ENCODE results near the gene PPP1R9A. TPM values are rescaled to one million over a fixed set of nuclear protein-coding genes. Genes with fewer than 3 reads are reported as not detected.

The PPP1R9A gene
- polyA plus RNA-seq, 1 donor from 2014 or later = 52.8 TPM

DNA sequence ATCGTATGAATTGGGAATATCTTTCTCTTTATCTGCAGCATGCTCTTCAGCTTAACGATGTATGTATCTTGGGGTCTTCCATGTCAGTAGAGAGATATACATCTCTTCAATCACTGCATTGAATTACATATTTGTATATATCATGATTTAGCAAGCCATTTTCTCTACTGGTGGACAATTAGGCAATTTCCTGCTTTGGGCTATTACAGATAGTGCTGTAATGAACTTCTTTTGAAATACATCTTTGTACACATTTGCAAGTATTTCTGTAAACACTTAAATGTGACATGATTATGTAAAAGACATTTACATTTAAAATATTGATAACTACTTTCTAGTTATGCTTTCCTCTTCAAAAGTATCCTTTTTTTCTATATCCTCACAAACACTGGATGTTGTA is 199.0 kb downstream of the PPP1R9A start:
- H3K79me2 ChIP-seq (replicated peaks; ENCODE audit: insufficient read depth, low read length) = no peaks in the 10 kb centered on the region
- H3K27ac ChIP-seq (ENCODE audit: low read length) = no peak overlapping the region
- H3K36me3 ChIP-seq (ENCODE audit: insufficient read depth, low read length) = no peaks in the 10 kb centered on the region
- H3K9me3 ChIP-seq (ENCODE audit: low read length) = no peaks in the 10 kb centered on the region
- no peak overlapping the region for H3K9ac ChIP-seq (ENCODE audit: low read length)
- H3K9me2 ChIP-seq (ENCODE audit: insufficient read depth, low read length) = no peaks in the 10 kb centered on the region
- no peak overlapping the region for H3K4me2 ChIP-seq (ENCODE audit: low read length)
- H4K20me1 ChIP-seq (ENCODE audit: insufficient read depth) = no peaks in the 10 kb centered on the region
- TF ChIP-seq, protein P1, sequence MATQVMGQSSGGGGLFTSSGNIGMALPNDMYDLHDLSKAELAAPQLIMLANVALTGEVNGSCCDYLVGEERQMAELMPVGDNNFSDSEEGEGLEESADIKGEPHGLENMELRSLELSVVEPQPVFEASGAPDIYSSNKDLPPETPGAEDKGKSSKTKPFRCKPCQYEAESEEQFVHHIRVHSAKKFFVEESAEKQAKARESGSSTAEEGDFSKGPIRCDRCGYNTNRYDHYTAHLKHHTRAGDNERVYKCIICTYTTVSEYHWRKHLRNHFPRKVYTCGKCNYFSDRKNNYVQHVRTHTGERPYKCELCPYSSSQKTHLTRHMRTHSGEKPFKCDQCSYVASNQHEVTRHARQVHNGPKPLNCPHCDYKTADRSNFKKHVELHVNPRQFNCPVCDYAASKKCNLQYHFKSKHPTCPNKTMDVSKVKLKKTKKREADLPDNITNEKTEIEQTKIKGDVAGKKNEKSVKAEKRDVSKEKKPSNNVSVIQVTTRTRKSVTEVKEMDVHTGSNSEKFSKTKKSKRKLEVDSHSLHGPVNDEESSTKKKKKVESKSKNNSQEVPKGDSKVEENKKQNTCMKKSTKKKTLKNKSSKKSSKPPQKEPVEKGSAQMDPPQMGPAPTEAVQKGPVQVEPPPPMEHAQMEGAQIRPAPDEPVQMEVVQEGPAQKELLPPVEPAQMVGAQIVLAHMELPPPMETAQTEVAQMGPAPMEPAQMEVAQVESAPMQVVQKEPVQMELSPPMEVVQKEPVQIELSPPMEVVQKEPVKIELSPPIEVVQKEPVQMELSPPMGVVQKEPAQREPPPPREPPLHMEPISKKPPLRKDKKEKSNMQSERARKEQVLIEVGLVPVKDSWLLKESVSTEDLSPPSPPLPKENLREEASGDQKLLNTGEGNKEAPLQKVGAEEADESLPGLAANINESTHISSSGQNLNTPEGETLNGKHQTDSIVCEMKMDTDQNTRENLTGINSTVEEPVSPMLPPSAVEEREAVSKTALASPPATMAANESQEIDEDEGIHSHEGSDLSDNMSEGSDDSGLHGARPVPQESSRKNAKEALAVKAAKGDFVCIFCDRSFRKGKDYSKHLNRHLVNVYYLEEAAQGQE (IDR thresholded peaks at IDR 0.05; ENCODE audit: borderline replicate concordance) = no peak
- TF ChIP-seq SMC3 (conservative IDR thresholded peaks at IDR 0.05; ENCODE audit: poor library complexity) = no peak
- no peak for TF ChIP-seq POLR2AphosphoS5 (IDR thresholded peaks at IDR 0.05)
- TF ChIP-seq MXI1 (conservative IDR thresholded peaks at IDR 0.05; ENCODE audit: poor library complexity, severe bottlenecking) = no peak
- no peaks in the 10 kb centered on the region for H3K27me3 ChIP-seq (ENCODE audit: insufficient read depth, low read depth, low read length)
- no peak overlapping the region for H3K4me3 ChIP-seq (ENCODE audit: low read length)
- H3F3A ChIP-seq (ENCODE audit: insufficient read depth, low read length, poor library complexity, severe bottlenecking) = no peaks in the 10 kb centered on the region
- H2AFZ ChIP-seq (ENCODE audit: low read depth, low read length) = no peak overlapping the region

DNA sequence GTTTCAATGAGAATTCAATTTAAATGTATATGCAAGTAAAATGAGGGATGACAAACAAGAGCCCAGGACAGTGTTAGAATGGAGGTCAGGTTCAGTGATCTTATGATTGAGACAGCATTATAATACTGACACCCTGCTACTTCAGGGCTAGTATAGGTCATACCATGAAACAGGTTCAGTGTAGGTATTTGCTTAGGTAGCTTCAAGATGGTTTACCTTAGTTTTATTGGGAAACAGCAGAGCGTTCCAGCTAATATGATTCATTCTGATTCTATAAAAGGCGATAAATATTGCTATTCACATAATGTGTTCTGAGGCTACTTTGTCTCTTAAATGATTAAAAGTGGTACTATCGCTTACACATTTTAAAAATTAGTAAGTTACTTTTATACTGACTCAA is 203.3 kb downstream of the PPP1R9A start:
- no peak overlapping the region for H3K4me3 ChIP-seq (ENCODE audit: low read length)
- no peaks in the 10 kb centered on the region for H3K9me3 ChIP-seq (ENCODE audit: low read length)
- no peak overlapping the region for H3K27ac ChIP-seq (ENCODE audit: low read length)
- H3K9ac ChIP-seq (ENCODE audit: low read length) = no peak overlapping the region
- no peaks in the 10 kb centered on the region for H4K20me1 ChIP-seq (ENCODE audit: insufficient read depth)
- H3K9me2 ChIP-seq (ENCODE audit: insufficient read depth, low read length) = no peaks in the 10 kb centered on the region
- H2AFZ ChIP-seq (ENCODE audit: low read depth, low read length) = no peak overlapping the region
- no peak for TF ChIP-seq POLR2AphosphoS5 (IDR thresholded peaks at IDR 0.05)
- no peak for TF ChIP-seq MXI1 (conservative IDR thresholded peaks at IDR 0.05; ENCODE audit: poor library complexity, severe bottlenecking)
- TF ChIP-seq EZH2 (IDR thresholded peaks at IDR 0.05; ENCODE audit: borderline replicate concordance, insufficient read depth, low read length, poor library complexity, severe bottlenecking) = no peak
- TF ChIP-seq, protein P1 (IDR thresholded peaks at IDR 0.05; ENCODE audit: borderline replicate concordance) = no peak
- no peak for TF ChIP-seq EP300 (conservative IDR thresholded peaks at IDR 0.05; ENCODE audit: poor library complexity, severe bottlenecking)
- TF ChIP-seq, protein P2, sequence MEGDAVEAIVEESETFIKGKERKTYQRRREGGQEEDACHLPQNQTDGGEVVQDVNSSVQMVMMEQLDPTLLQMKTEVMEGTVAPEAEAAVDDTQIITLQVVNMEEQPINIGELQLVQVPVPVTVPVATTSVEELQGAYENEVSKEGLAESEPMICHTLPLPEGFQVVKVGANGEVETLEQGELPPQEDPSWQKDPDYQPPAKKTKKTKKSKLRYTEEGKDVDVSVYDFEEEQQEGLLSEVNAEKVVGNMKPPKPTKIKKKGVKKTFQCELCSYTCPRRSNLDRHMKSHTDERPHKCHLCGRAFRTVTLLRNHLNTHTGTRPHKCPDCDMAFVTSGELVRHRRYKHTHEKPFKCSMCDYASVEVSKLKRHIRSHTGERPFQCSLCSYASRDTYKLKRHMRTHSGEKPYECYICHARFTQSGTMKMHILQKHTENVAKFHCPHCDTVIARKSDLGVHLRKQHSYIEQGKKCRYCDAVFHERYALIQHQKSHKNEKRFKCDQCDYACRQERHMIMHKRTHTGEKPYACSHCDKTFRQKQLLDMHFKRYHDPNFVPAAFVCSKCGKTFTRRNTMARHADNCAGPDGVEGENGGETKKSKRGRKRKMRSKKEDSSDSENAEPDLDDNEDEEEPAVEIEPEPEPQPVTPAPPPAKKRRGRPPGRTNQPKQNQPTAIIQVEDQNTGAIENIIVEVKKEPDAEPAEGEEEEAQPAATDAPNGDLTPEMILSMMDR (IDR thresholded peaks at IDR 0.05; ENCODE audit: poor library complexity, severe bottlenecking) = no peak
- no peak for TF ChIP-seq SMC3 (conservative IDR thresholded peaks at IDR 0.05; ENCODE audit: poor library complexity)
- TF ChIP-seq RAD21 (conservative IDR thresholded peaks at IDR 0.05) = no peak
- TF ChIP-seq TAF1 (IDR thresholded peaks at IDR 0.05; ENCODE audit: low read depth) = no peak
- H3K36me3 ChIP-seq (ENCODE audit: insufficient read depth, low read length) = no peaks in the 10 kb centered on the region
- no peak overlapping the region for H3K4me2 ChIP-seq (ENCODE audit: low read length)
- no peaks in the 10 kb centered on the region for H3F3A ChIP-seq (ENCODE audit: insufficient read depth, low read length, poor library complexity, severe bottlenecking)
- H3K79me2 ChIP-seq (replicated peaks; ENCODE audit: insufficient read depth, low read length) = no peaks in the 10 kb centered on the region
- no peaks in the 10 kb centered on the region for H3K27me3 ChIP-seq (ENCODE audit: insufficient read depth, low read depth, low read length)

Measured in neural cell (in vitro differentiated cells).